Hepatocyte (in vitro differentiated cells): ENCODE data around the gene GKN1.

Source experiments
- CTCF ChIP-seq: fragments of 200-600 bp; sonication (generic); IDR thresholded peaks from 2 replicates; pipeline ENCODE4 v1.5.1; 2016; ENCODE audit warnings: antibody characterized with exemption, mild to moderate bottlenecking; ENCODE audit not compliant: poor library complexity
- EZH2 ChIP-seq: fragments of 200-600 bp; sonication (generic); IDR thresholded peaks from 2 replicates; pipeline ENCODE4 v1.6.1; 2016; ENCODE audit warnings: antibody characterized with exemption, mild to moderate bottlenecking, borderline replicate concordance

- TF ChIP-seq CTCF: no peak
- no peak for TF ChIP-seq EZH2
Observed at GRCh38 chr2:68993660-68994059, 19.2 kb downstream of the GKN1 start.
